Measurements from ENCODE around the gene SLC26A3.

Gene SLC26A3

DNA sequence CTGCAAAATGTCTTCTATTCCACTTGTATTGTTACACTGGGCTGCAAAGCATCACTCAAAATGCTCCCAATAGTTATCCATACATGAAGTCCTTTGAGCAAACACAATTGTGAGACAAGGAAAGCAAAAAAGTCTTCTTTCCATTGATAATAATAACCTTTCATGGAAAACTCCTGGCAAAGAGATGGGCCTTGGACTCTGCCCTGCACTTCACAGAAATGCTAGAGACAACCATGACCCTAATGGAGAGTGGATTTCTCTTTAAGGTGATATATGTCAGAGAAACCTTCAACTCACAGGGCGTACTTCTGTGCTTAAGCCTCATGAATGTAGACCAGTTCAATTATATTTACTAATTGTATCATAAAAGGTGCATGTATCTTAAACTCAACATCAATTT, 19.4 kb downstream of the SLC26A3 start:
- TF ChIP-seq, protein P1, sequence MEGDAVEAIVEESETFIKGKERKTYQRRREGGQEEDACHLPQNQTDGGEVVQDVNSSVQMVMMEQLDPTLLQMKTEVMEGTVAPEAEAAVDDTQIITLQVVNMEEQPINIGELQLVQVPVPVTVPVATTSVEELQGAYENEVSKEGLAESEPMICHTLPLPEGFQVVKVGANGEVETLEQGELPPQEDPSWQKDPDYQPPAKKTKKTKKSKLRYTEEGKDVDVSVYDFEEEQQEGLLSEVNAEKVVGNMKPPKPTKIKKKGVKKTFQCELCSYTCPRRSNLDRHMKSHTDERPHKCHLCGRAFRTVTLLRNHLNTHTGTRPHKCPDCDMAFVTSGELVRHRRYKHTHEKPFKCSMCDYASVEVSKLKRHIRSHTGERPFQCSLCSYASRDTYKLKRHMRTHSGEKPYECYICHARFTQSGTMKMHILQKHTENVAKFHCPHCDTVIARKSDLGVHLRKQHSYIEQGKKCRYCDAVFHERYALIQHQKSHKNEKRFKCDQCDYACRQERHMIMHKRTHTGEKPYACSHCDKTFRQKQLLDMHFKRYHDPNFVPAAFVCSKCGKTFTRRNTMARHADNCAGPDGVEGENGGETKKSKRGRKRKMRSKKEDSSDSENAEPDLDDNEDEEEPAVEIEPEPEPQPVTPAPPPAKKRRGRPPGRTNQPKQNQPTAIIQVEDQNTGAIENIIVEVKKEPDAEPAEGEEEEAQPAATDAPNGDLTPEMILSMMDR (IDR thresholded peaks at IDR 0.05; ENCODE audit: insufficient read depth, low read depth, low read length, missing control alignments), result no peak
- no peak for DNase-seq (ENCODE audit: low read depth)
- no peak overlapping the region for H3K4me3 ChIP-seq (ENCODE audit: low read depth, low read length)

DNA sequence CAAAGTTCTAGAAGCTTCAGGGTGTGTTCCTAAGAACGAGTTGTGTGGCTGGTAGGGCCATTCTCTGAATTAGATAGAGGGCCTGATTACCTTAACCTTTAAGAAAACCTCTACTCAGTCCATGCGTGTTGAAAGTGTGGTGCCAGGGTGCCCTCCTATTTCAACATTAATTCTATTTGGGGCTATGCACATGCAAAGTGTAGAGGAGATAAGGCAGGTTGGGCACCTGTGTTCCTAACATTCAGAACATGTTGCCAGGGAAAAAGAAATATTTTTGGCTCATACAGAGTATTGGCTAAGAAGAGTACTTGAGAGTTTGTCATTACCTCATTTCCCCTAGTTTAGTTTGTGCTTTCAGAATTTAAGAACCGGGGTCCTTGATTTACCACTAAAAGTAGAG, 20.6 kb downstream of the SLC26A3 start:
- H3K4me3 ChIP-seq (ENCODE audit: low read depth, low read length), result no peak overlapping the region
- DNase-seq (ENCODE audit: low read depth), result no peak
- TF ChIP-seq, protein P1 (IDR thresholded peaks at IDR 0.05; ENCODE audit: insufficient read depth, low read depth, low read length, missing control alignments), result no peak

GRCh38 chr7:107779647-107780099, 23.4 kb downstream of the SLC26A3 start:
- no peak for DNase-seq (ENCODE audit: low read depth)
- H3K4me3 ChIP-seq (ENCODE audit: low read depth, low read length), result no peak overlapping the region
- TF ChIP-seq, protein P1 (IDR thresholded peaks at IDR 0.05; ENCODE audit: insufficient read depth, low read depth, low read length, missing control alignments), result no peak

GRCh38 chr7:107778283-107778682, 24.7 kb downstream of the SLC26A3 start:
- no peak overlapping the region for H3K4me3 ChIP-seq (ENCODE audit: low read depth, low read length)
- no peak for DNase-seq (ENCODE audit: low read depth)
- TF ChIP-seq, protein P1 (IDR thresholded peaks at IDR 0.05; ENCODE audit: insufficient read depth, low read depth, low read length, missing control alignments), result no peak

DNA sequence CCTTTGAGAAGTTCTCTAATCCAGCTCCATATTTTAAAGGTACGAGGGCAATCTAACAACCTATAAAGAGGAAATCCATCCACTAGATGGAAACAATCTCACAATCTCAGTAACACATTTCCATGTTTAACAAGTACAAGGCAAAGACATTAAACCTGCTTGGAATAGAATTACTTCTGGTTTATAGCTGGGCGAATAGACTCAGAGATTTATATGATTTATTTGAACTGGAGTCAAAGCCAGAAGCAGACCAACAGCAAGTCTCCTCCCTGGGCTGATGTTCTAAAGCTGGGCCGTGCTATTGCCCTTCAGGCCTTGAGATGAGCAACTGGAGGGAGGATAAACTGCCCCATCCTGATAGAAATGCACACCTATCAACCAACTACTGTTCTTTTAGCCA, 25.3 kb downstream of the SLC26A3 start:
- no peak overlapping the region for H3K4me3 ChIP-seq (ENCODE audit: low read depth, low read length)
- DNase-seq (ENCODE audit: low read depth), result no peak
- TF ChIP-seq, protein P1 (IDR thresholded peaks at IDR 0.05; ENCODE audit: insufficient read depth, low read depth, low read length, missing control alignments), result no peak

- TF ChIP-seq, protein P1 (IDR thresholded peaks at IDR 0.05; ENCODE audit: insufficient read depth, low read depth, low read length, missing control alignments), result no peak
- DNase-seq (ENCODE audit: low read depth), result no peak
- H3K4me3 ChIP-seq (ENCODE audit: low read depth, low read length), result no peak overlapping the region
These were observed 30.0 kb downstream of the SLC26A3 start for GRCh38 chr7:107773027-107773426.

DNA sequence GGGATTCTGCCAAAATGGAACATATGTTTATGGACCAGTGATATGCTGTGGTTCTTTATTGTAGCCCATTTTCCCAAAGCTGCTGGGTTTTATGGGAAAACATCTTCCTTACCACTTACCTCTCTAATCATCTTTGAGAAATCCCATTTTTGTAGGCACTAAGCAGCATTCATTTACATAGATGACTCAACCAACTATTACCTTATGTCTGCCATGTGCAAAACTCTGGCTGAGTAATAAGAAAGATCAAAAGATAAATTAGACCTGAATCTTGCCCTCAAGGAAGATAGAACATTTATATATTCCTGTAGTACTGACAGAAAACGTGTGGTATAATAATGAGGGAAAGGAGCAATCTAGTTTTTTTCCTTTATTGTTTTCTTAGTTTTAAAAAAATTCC, 34.8 kb downstream of the SLC26A3 start:
- TF ChIP-seq, protein P1 (IDR thresholded peaks at IDR 0.05; ENCODE audit: insufficient read depth, low read depth, low read length, missing control alignments), result no peak
- H3K4me3 ChIP-seq (ENCODE audit: low read depth, low read length), result no peak overlapping the region
- no peak for DNase-seq (ENCODE audit: low read depth)
